Measurements from ENCODE around the gene CAPS. TPM values are rescaled to one million over a fixed set of nuclear protein-coding genes. Genes with fewer than 3 reads are reported as not detected.
"Not testable (repeated sequence)": the region's sequence is repeated elsewhere in the genome, so short reads cannot be mapped to it uniquely, and the experiment has no call there.

The CAPS gene
- total RNA-seq, 1 donor from 2014 or later, result 9.3 TPM

DNA sequence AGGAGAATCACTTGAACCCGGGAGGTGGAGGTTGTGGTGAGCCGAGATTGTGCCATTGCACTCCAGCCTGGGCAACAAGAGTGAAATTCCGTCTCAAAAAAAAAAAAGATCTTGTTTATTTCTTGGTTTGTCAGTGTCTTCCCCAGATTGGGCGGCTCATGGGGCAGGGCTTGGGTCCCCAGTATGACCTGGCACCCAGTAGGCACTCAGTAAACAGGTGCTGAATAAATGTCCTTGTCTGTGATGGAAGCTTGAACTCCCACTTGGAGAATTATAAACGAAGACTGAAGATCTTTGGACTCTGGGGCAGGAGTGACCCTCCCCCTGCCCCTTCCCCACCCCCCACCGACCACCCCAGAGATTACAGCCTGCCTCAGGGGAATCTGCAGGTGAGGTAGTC lies 33.9 kb upstream of the CAPS start:
- no peak overlapping the region for H3K4me3 Mint-ChIP-seq (ENCODE audit: unreplicated experiment)
- H3K36me3 Mint-ChIP-seq (ENCODE audit: low read depth, unreplicated experiment), result no peaks in the 10 kb centered on the region
- no peaks in the 10 kb centered on the region for H3K9me3 Mint-ChIP-seq (ENCODE audit: unreplicated experiment)
- H3K27me3 Mint-ChIP-seq (ENCODE audit: unreplicated experiment), result no peaks in the 10 kb centered on the region
- TF ChIP-seq, protein P1, sequence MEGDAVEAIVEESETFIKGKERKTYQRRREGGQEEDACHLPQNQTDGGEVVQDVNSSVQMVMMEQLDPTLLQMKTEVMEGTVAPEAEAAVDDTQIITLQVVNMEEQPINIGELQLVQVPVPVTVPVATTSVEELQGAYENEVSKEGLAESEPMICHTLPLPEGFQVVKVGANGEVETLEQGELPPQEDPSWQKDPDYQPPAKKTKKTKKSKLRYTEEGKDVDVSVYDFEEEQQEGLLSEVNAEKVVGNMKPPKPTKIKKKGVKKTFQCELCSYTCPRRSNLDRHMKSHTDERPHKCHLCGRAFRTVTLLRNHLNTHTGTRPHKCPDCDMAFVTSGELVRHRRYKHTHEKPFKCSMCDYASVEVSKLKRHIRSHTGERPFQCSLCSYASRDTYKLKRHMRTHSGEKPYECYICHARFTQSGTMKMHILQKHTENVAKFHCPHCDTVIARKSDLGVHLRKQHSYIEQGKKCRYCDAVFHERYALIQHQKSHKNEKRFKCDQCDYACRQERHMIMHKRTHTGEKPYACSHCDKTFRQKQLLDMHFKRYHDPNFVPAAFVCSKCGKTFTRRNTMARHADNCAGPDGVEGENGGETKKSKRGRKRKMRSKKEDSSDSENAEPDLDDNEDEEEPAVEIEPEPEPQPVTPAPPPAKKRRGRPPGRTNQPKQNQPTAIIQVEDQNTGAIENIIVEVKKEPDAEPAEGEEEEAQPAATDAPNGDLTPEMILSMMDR (IDR thresholded peaks at IDR 0.05; ENCODE audit: unreplicated experiment), result no peak
- peaks cover 2% of the 10 kb centered on the region for H3K4me1 Mint-ChIP-seq (ENCODE audit: unreplicated experiment)
- no peak for DNase-seq (ENCODE audit: low spot score)
- H3K27ac Mint-ChIP-seq (ENCODE audit: unreplicated experiment), result no peak overlapping the region

DNA sequence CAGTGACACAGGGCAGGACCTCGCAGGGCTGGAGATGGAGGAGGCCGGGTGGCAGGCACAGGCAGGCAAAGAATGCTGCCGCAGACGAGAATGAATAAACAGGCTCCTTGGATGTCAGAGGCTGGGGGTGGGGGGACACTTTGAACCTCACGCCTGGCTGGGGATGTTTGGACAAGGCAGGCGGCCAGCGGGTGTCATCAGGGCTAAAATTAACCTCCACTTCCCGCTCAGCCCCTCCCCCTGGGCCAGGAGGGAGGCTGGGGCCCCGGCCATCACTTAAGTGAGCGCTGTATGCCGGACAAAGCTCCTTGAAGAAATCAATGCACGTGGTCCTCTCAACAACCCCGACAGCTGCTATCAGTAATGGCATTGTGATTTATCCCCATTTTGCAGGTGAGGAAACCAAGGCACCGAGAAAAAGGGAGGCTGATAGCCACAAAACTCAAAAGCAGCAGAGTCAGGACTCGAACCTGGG lies 33.4 kb upstream of the CAPS start:
- Mint-ChIP-seq H3K27me3 (ENCODE audit: unreplicated experiment) (no peaks in the 10 kb centered on the region), H3K9me3 (ENCODE audit: unreplicated experiment) (no peaks in the 10 kb centered on the region), H3K27ac (ENCODE audit: unreplicated experiment) (no peak overlapping the region), H3K36me3 (ENCODE audit: low read depth, unreplicated experiment) (no peaks in the 10 kb centered on the region), H3K4me3 (ENCODE audit: unreplicated experiment) (no peak overlapping the region), H3K4me1 (ENCODE audit: unreplicated experiment) (peaks cover 2% of the 10 kb centered on the region)
- TF ChIP-seq, protein P1 (IDR thresholded peaks at IDR 0.05; ENCODE audit: unreplicated experiment), result no peak
- DNase-seq (ENCODE audit: low spot score), result no peak

DNA sequence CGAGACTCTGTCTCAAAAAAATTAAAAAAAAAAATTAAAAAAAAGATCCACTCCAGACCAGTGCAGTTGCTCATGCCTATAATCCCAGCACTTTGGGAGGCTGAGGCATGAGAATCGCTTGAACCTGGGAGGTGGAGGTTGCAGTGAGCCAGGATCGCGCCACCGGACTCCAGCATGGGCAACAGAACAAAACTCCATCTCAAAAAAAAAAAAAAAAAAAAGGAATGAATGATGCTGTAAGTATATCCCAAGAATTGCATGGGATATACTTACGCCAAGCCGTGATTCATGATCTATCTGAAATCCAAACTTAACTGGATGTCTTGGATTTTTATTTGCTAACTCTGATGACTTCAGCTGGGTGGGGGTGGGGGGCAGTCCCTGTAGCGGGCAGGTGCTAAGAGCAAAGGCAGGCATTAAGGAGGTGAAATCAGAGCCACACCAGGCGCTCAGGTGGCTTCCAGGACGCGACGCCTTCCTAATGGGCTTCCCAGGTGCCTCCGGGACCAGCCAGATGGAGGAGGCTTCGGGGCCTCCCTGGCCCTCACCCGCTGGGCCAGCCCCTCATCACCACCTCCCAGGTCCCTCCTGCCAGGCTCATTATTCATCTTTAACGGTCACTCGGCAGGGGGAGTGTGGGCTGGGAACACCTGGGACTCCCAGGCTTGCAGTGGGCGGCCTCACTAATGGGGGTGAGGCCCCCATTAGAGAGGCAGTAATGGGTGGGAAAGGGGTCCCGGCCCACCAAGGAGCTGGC lies 32.3 kb upstream of the CAPS start:
- Mint-ChIP-seq H3K9me3 (ENCODE audit: unreplicated experiment) (no peaks in the 10 kb centered on the region), H3K4me3 (ENCODE audit: unreplicated experiment) (no peak overlapping the region), H3K36me3 (ENCODE audit: low read depth, unreplicated experiment) (no peaks in the 10 kb centered on the region), H3K27me3 (ENCODE audit: unreplicated experiment) (no peaks in the 10 kb centered on the region), H3K4me1 (ENCODE audit: unreplicated experiment) (peaks cover 2% of the 10 kb centered on the region), H3K27ac (ENCODE audit: unreplicated experiment) (no peak overlapping the region)
- no peak for DNase-seq (ENCODE audit: low spot score)
- TF ChIP-seq, protein P1 (IDR thresholded peaks at IDR 0.05; ENCODE audit: unreplicated experiment), result no peak

DNA sequence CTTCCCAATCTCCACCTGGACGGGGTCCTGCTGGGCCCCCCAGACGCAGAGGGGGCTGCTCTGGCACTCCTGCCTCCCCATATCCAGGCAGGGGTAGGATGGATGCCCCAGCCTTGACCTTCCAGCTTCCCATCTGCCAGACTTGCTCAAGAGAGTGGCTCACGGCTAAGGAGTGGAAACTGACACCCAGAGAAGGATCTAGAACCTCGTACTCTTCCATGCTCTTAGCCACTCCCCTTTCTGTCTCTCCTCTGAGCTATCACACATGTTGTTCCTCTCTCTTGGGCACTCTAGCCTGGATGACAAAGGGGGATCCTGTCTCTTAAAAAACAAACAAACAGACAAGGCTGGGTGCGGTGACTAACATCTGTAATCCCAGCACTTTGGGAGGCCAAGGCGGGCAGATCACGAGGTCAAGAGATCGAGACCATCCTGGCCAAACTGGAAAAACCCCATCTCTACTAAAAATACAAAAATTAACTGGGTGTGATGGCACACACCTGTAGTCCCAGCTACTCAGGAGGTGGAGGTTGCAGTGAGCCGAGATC lies 31.6 kb upstream of the CAPS start:
- TF ChIP-seq, protein P1 (IDR thresholded peaks at IDR 0.05; ENCODE audit: unreplicated experiment), result no peak
- Mint-ChIP-seq H3K27ac (ENCODE audit: unreplicated experiment) (no peak overlapping the region), H3K4me3 (ENCODE audit: unreplicated experiment) (no peak overlapping the region), H3K4me1 (ENCODE audit: unreplicated experiment) (peaks cover 2% of the 10 kb centered on the region), H3K27me3 (ENCODE audit: unreplicated experiment) (no peaks in the 10 kb centered on the region), H3K36me3 (ENCODE audit: low read depth, unreplicated experiment) (no peaks in the 10 kb centered on the region), H3K9me3 (ENCODE audit: unreplicated experiment) (no peaks in the 10 kb centered on the region)
- no peak for DNase-seq (ENCODE audit: low spot score)

DNA sequence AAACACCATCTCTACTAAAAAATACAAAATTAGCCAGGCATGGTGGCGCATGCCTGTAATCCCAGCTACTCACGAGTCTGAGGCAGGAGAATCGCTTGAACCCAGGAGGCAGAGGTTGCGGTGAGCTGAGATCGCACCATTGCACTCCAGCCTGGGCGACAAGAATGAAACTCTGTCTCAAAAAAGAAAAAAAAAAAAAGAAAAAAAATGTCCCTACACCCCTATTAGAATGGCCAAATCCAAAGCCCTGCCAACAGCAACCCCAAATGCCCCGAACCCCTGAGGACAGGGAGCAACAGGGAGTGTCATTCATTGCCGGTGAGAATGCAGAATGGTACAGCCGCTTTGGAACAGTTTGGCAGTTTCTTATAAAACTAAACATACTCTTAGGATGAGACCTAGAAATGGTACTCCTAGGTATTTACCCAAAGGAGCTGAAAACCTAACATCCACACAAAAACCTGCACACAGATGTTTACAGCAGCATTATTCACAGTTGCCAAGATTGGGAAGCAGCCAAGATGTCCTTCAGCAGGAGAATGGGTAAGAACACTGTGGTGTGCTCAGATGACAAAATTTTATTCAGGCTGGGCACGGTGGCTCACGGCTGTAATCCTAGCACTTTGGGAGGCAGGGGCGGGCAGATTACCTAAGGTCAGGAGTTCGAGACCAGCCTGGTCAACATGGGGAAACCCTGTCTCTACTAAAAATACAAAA lies 30.7 kb upstream of the CAPS start:
- H3K36me3 Mint-ChIP-seq (ENCODE audit: low read depth, unreplicated experiment); H3K4me1 Mint-ChIP-seq (ENCODE audit: unreplicated experiment); H3K27ac Mint-ChIP-seq (ENCODE audit: unreplicated experiment); H3K4me3 Mint-ChIP-seq (ENCODE audit: unreplicated experiment); DNase-seq (ENCODE audit: low spot score); H3K9me3 Mint-ChIP-seq (ENCODE audit: unreplicated experiment); H3K27me3 Mint-ChIP-seq (ENCODE audit: unreplicated experiment): not testable (repeated sequence)

DNA sequence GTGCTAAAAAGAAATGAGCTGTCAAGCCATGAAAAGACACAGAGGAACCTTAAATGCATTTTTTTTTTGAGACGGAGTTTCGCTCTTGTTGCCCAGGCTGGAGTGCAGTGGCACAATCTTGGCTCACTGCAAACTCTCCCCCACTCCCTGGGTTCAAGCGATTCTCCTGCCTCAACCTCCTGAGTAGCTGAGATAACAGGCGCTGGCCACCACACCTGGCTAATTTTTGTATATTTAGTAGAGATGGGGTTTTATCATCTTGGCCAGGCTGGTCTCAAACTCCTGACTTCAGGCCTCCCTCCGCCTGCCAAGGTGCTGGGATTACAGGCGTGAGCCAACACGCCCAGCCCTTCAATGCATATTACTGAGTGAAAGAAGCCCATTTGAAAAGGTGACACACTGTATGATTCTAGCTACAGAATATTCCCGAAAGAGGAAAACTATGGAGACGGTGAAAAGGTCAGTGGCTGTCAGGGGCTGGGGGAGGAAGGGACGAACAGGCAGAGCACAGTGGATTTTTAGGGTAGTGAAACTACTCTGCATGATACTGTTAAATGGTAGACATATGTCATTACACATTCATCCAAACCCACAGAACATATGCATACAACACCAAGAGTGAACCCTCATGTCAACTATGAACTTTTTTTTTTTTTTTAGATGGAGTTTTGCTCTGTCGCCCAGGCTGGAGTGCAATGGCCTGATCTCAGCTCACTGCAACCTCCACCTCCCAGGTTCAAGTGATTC lies 29.8 kb upstream of the CAPS start:
- not testable (repeated sequence) for H3K4me3 Mint-ChIP-seq (ENCODE audit: unreplicated experiment); H3K27ac Mint-ChIP-seq (ENCODE audit: unreplicated experiment); H3K27me3 Mint-ChIP-seq (ENCODE audit: unreplicated experiment); H3K36me3 Mint-ChIP-seq (ENCODE audit: low read depth, unreplicated experiment); H3K4me1 Mint-ChIP-seq (ENCODE audit: unreplicated experiment); H3K9me3 Mint-ChIP-seq (ENCODE audit: unreplicated experiment); DNase-seq (ENCODE audit: low spot score)

Data from endothelial cell (in vitro differentiated cells).